ENCODE data around the gene XRCC1. TPM values are rescaled to one million over a fixed set of nuclear protein-coding genes. Genes with fewer than 3 reads are reported as not detected.

Gene XRCC1
- total and polyA plus RNA-seq, 9 of the 15 experiments (the other 6 are each of a cell fraction or from before 2014, with no cell fraction given) = 1.5 to 36.9 (median 24.9) TPM

GRCh38 chr19:43545981-43546380 lies 29.3 kb downstream of the XRCC1 start:
- Histone ChIP-seq H3K9me3 (replicated peaks; ENCODE audit: control insufficient read depth, insufficient read depth, low read depth, low read length) (no peaks in the 10 kb centered on the region), H3K79me2 (ENCODE audit: control insufficient read depth, insufficient read depth, low read length) (no peaks in the 10 kb centered on the region), H3K4me2 (ENCODE audit: insufficient read depth, low read length) (no peak overlapping the region), H3K4me3 (no peak overlapping the region), H3K27me3 (ENCODE audit: control insufficient read depth in 2 of 2, insufficient read depth in 2 of 2, low read length in 2 of 2) (no peaks in the 10 kb centered on the region), H3K9me1 (ENCODE audit: control insufficient read depth, insufficient read depth, low read length) (no peaks in the 10 kb centered on the region), H3K9ac (ENCODE audit: insufficient read depth in 1 of 2, low read depth in 2 of 2, low read length in 2 of 2) (no peak overlapping the region), H3K36me3 (ENCODE audit: control insufficient read depth, insufficient read depth, low read length) (peaks cover 53% of the 10 kb centered on the region; the same call in 2 of the 3 replicates), H3K4me1 (replicated peaks in 1 of 2; ENCODE audit: control insufficient read depth in 2 of 2, insufficient read depth in 2 of 2, low read length in 2 of 2) (no peaks in the 10 kb centered on the region; a peak in 1 of 5 replicates), H3K27ac (ENCODE audit: extremely low read depth, low read depth, low read length) (no peak overlapping the region), H4K20me1 (replicated peaks; ENCODE audit: control insufficient read depth, insufficient read depth, low read length) (no peaks in the 10 kb centered on the region), H2AFZ (ENCODE audit: low read depth, low read length) (no peak overlapping the region)
- ATAC-seq = no peak
- BruUV-seq (replicated peaks) = no TSS peak
- ChIA-PET CTCF (ENCODE audit: low intra/inter-chr PET ratio) (no interaction called here), POLR2A (interaction anchor here (0.5 to 0.8 kb wide), 2 partner anchors 11 to 103 kb away, joined by 3 read pairs; no protein-coding TSS in a partner anchor)
- no peak for DNase-seq (ENCODE audit: extremely low read depth in 1 of 4, low spot score in 3 of 4)
- intact Hi-C loops (cut with micrococcal nuclease) = no loop called here
- in situ Hi-C loops (cut with MboI) = no loop called here
- FAIRE-seq = no peak
- 100% methylated on average over 1 of the region's 2 CpGs for WGBS (ENCODE audit: insufficient coverage, low coverage, missing lambda C conversion rate)
- TF ChIP-seq ZNF280B (CRISPR knock-in tag; IDR thresholded peaks at IDR 0.05) (no peak), ZNF407 (IDR thresholded peaks at IDR 0.05; ENCODE audit: low read depth) (no peak), RBM34 (IDR thresholded peaks at IDR 0.05; ENCODE audit: borderline replicate concordance, insufficient read depth, low read length) (no peak), CSDE1 (IDR thresholded peaks at IDR 0.05) (no peak), ELK1 (CRISPR knock-in tag; IDR thresholded peaks at IDR 0.05) (no peak)
